Kidney (tissue), 14 donors: ENCODE results near the gene LUZP2. TPM values are rescaled to one million over a fixed set of nuclear protein-coding genes. Genes with fewer than 3 reads are reported as not detected.

ENCODE experiments used
- DNase-seq, 5 donors: peaks; one replicate each; pipeline ENCODE4 v3.0.0-alpha.2; 2013 to 2020
- FAIRE-seq: peaks from 2 replicates; lab custom pipeline; 2012; peaks lifted over from hg19 to GRCh38; lab: Jason Lieb, UNC
- H3K27ac ChIP-seq, 2 donors: one replicate each; pipeline ENCODE4 v1.7.0; 2013; ENCODE audit warnings: low read depth in 2 of 2, low read length in 2 of 2, inconsistent platforms in 1 of 2
- H3K27me3 ChIP-seq: one replicate; pipeline ENCODE4 v1.7.1; 2013; ENCODE audit warnings: low read length, inconsistent platforms; ENCODE audit not compliant: control insufficient read depth, insufficient read depth
- H3K36me3 ChIP-seq, 3 donors: one replicate each; pipeline versions ENCODE4 v1.7.0 to v1.7.1; 2013; ENCODE audit warnings: low read length in 3 of 3, control low read depth in 1 of 3, inconsistent platforms in 1 of 3; ENCODE audit not compliant: insufficient read depth in 3 of 3, control insufficient read depth in 2 of 3
- H3K4me1 ChIP-seq, 3 donors: one replicate each; pipeline versions ENCODE4 v1.7.0 to v1.7.1; 2013; ENCODE audit warnings: low read length in 3 of 3, inconsistent platforms in 1 of 3, low read depth in 1 of 3; ENCODE audit not compliant: control insufficient read depth in 2 of 3, insufficient read depth in 2 of 3
- H3K4me3 ChIP-seq, 3 donors: one replicate each; pipeline versions ENCODE4 v1.7.0 to v1.8.1; 2013; ENCODE audit warnings: low read length in 3 of 3, control low read depth in 1 of 3, inconsistent platforms in 1 of 3
- H3K9ac ChIP-seq, 3 donors: one replicate each; pipeline versions ENCODE4 v1.7.0 to v1.7.1; 2013; ENCODE audit warnings: low read length in 3 of 3, control low read depth in 1 of 3, inconsistent platforms in 1 of 3
- H3K9me3 ChIP-seq, 3 donors: one replicate each; pipeline versions ENCODE4 v1.7.0 to v1.7.1; 2013; ENCODE audit warnings: low read length in 3 of 3, control low read depth in 1 of 3, inconsistent platforms in 1 of 3; ENCODE audit not compliant: control insufficient read depth in 2 of 3, insufficient read depth in 1 of 3
- CTCF ChIP-seq: IDR thresholded peaks from 3 replicates; pipeline ENCODE4 v1.5.1; 2012; ENCODE audit warnings: mild to moderate bottlenecking, moderate library complexity, borderline replicate concordance; ENCODE audit not compliant: insufficient read depth; ENCODE audit errors: extremely low read depth
- intact Hi-C: fragments of 100-400 bp; cut with DNase I; formaldehyde crosslinking; loops from one replicate; pipeline ENCODE4 v1.11.1; 2022
- polyA plus RNA-seq: library from polyadenylated mRNA; stranded (reverse); fragments of 350-450 nt; fragmentation: Illumina TruSeq; extraction: RNeasy Lipid Tissue Mini Kit (QIAGEN cat#74804); gene quantifications from one replicate; pipeline ENCODE4 v1.2.3, GENCODE V29; 2014; ENCODE audit warnings: low read depth, low replicate concordance; ENCODE audit not compliant: insufficient read depth
- total RNA-seq: library from RNA; stranded (reverse); fragmentation: NEBNext Ultra II Directional; extraction: Animal tissue kit (Norgen Biotek cat#: 25700); gene quantifications from one replicate; pipeline ENCODE4 v1.2.1, GENCODE V29; 2021
- donor health status: control.
- donor health status: control.
- donor health status: control.
- donor health status: control.
- donor health status: control.
- donor health status: DM: yes; HTN: yes; CAD: no.
- donor health status: Normal renal cell carcinoma (clear cell type).

Gene LUZP2
- total and polyA plus RNA-seq, 2 donors from 2014 or later = 0.19 TPM; not detected in 1

- DNase-seq = no peak
- Histone ChIP-seq H3K9ac (no peak overlapping the region), H3K9me3 (no peaks in the 10 kb centered on the region), H3K36me3 (no peaks in the 10 kb centered on the region), H3K27me3 (no peaks in the 10 kb centered on the region), H3K4me1 (no peaks in the 10 kb centered on the region), H3K27ac (no peak overlapping the region), H3K4me3 (no peak overlapping the region)
- no peak for FAIRE-seq
- intact Hi-C loops = no loop called here
- no peak for TF ChIP-seq CTCF
These were observed 569.9 kb downstream of the LUZP2 start for GRCh38 chr11:25066706-25067105.

GRCh38 chr11:25068451-25068850 lies 571.6 kb downstream of the LUZP2 start:
- Histone ChIP-seq H3K36me3 (no peaks in the 10 kb centered on the region), H3K9me3 (no peaks in the 10 kb centered on the region), H3K4me1 (no peaks in the 10 kb centered on the region), H3K27me3 (no peaks in the 10 kb centered on the region), H3K4me3 (no peak overlapping the region), H3K9ac (no peak overlapping the region), H3K27ac (no peak overlapping the region)
- FAIRE-seq = no peak
- TF ChIP-seq CTCF = no peak
- no peak for DNase-seq
- intact Hi-C loops = no loop called here

- FAIRE-seq = no peak
- intact Hi-C loops = no loop called here
- Histone ChIP-seq H3K4me1 (no peaks in the 10 kb centered on the region), H3K9ac (no peak overlapping the region), H3K4me3 (no peak overlapping the region), H3K9me3 (no peaks in the 10 kb centered on the region), H3K36me3 (no peaks in the 10 kb centered on the region), H3K27me3 (no peaks in the 10 kb centered on the region), H3K27ac (no peak overlapping the region)
- TF ChIP-seq CTCF = no peak
- peak in 1 of 5 donors; percentile 64 for DNase-seq
These were observed 597.4 kb downstream of the LUZP2 start for GRCh38 chr11:25094085-25094802.

GRCh38 chr11:25119416-25119815 lies 622.6 kb downstream of the LUZP2 start:
- intact Hi-C loops = no loop called here
- FAIRE-seq = no peak
- TF ChIP-seq CTCF = no peak

More at GRCh38 chr11:25119416-25119815, 622.6 kb downstream of the LUZP2 start:
- Histone ChIP-seq H3K9me3 (no peaks in the 10 kb centered on the region), H3K9ac (no peak overlapping the region), H3K27ac (no peak overlapping the region), H3K36me3 (no peaks in the 10 kb centered on the region), H3K4me1 (no peaks in the 10 kb centered on the region), H3K4me3 (no peak overlapping the region), H3K27me3 (no peaks in the 10 kb centered on the region)
- no peak for DNase-seq
